HepG2 (cell line): ENCODE measurements around the gene KRTAP23-1. TPM values are rescaled to one million over a fixed set of nuclear protein-coding genes. Genes with fewer than 3 reads are reported as not detected.

ENCODE experiments used
- ATAC-seq: fragments of 200-7000 bp; cut with Tn5 transposase; 3 replicates; pipeline ENCODE4 v1.9.1; 2020; ENCODE audit warnings: mild to moderate bottlenecking, moderate library complexity
- BruUV-seq: library from RNA; stranded (reverse); fragments of 400-500 nt; replicated peaks from 2 replicates; lab custom pipeline; 2021; lab: Mats Ljungman, UMichigan
- CTCF ChIA-PET: fragments of 300-600 bp; formaldehyde crosslinking; extraction: SDS; loops from one replicate; lab custom pipeline; 2021; ENCODE audit warnings: low total read pairs, inconsistent platforms, low intra/inter-chr PET ratio; lab: Yijun Ruan, JAX
- POLR2A ChIA-PET: fragments of 350-600 bp; sonication (Branson Sonifier 250); formaldehyde crosslinking; loops from one replicate; lab custom pipeline; 2020; ENCODE audit warnings: antibody characterized with exemption, inconsistent platforms; lab: Yijun Ruan, JAX
- DNase-seq: peaks from one replicate; pipeline ENCODE4 v3.0.0-alpha.2; 2015; ENCODE audit warnings: low spot score
- FAIRE-seq: peaks from 3 replicates; lab custom pipeline; 2011; peaks lifted over from hg19 to GRCh38; lab: Jason Lieb, UNC
- H2AFZ ChIP-seq: one replicate; pipeline ENCODE4 v1.6.1; 2011; ENCODE audit warnings: low read length, inconsistent platforms
- H3K27ac ChIP-seq: fragments of 300-600 bp; 3 replicates; pipeline ENCODE4 v1.8.0; 2011; ENCODE audit warnings: mixed run types, mild to moderate bottlenecking, mixed read lengths, low read length, inconsistent platforms; ENCODE audit not compliant: insufficient read depth; ENCODE audit errors: extremely low read length
- H3K27me3 ChIP-seq, 2 experiments: fragments of 200-600 bp in 1 of 2; 2 replicates in 1 of 2; 3 replicates in 1 of 2; pipeline versions ENCODE4 v1.6.0 to v1.8.0; 2011; ENCODE audit warnings: low read length in 2 of 2, mild to moderate bottlenecking in 2 of 2, moderate library complexity in 2 of 2, inconsistent platforms in 1 of 2; ENCODE audit not compliant: insufficient read depth in 2 of 2, control insufficient read depth in 1 of 2
- H3K36me3 ChIP-seq, 2 experiments: fragments of 200-600 bp in 1 of 2; replicated peaks in 1 of 2; 2 replicates in 1 of 2; 3 replicates in 1 of 2; pipeline versions ENCODE4 v1.5.1 to v1.8.0; 2011; ENCODE audit warnings: low read length in 2 of 2, inconsistent platforms in 1 of 2; ENCODE audit not compliant: insufficient read depth in 2 of 2, control insufficient read depth in 1 of 2
- H3K4me1 ChIP-seq: 2 replicates; pipeline ENCODE4 v1.5.1; 2012; ENCODE audit warnings: low read length, inconsistent platforms; ENCODE audit not compliant: insufficient read depth
- H3K4me2 ChIP-seq: 2 replicates; pipeline ENCODE4 v1.6.0; 2011; ENCODE audit warnings: low read depth, low read length, inconsistent platforms
- H3K4me3 ChIP-seq, 3 experiments: fragments of 200-600 bp in 1 of 3; sonication (generic), shearing (Covaris generic) in 1 of 3; replicated peaks in 1 of 3; 2 replicates each; pipeline ENCODE4 v1.5.1; 2011 to 2016; ENCODE audit warnings: low read length in 3 of 3, inconsistent platforms in 2 of 3, low read depth in 2 of 3, mild to moderate bottlenecking in 2 of 3, control low read depth in 1 of 3, mixed read lengths in 1 of 3; ENCODE audit not compliant: insufficient read depth in 1 of 3
- H3K79me2 ChIP-seq: one replicate; pipeline ENCODE4 v1.6.1; 2011; ENCODE audit warnings: low read length, inconsistent platforms; ENCODE audit not compliant: insufficient read depth
- H3K9ac ChIP-seq: 2 replicates; pipeline ENCODE4 v1.6.0; 2011; ENCODE audit warnings: mild to moderate bottlenecking, low read depth, low read length, inconsistent platforms; ENCODE audit not compliant: insufficient read depth
- H3K9me3 ChIP-seq: 2 replicates; pipeline ENCODE4 v1.5.1; 2012; ENCODE audit warnings: mild to moderate bottlenecking, low read length
- H4K20me1 ChIP-seq: 2 replicates; pipeline ENCODE4 v1.6.0; 2011; ENCODE audit warnings: inconsistent platforms, mild to moderate bottlenecking, low read length, moderate library complexity; ENCODE audit not compliant: insufficient read depth
- BRD4 ChIP-seq: sonication (generic); formaldehyde crosslinking; IDR thresholded peaks from 2 replicates; pipeline ENCODE4 v1.4.0; 2020; ENCODE audit warnings: missing genetic modification reagents
- KLF11 ChIP-seq: IDR thresholded peaks from 2 replicates; pipeline ENCODE4 v1.6.1; 2016; ENCODE audit warnings: missing compliant biosample characterization
- PITX1 ChIP-seq: sonication (generic); formaldehyde crosslinking; IDR thresholded peaks from 2 replicates; pipeline ENCODE4 v1.5.1; 2020; ENCODE audit warnings: mild to moderate bottlenecking, missing genetic modification reagents
- RXRA ChIP-seq: sonication (generic); formaldehyde crosslinking; IDR thresholded peaks from 2 replicates; pipeline ENCODE4 v1.5.1; 2020; ENCODE audit warnings: missing genetic modification reagents
- WGBS: methylation state at CpG from one replicate; pipeline ENCODE4 v1.1.6; 2017; ENCODE audit warnings: low lambda C conversion rate; 5-methylcytosine and 5-hydroxymethylcytosine counted together
- in situ Hi-C: cut with HindIII; loops from 2 replicates; pipeline ENCODE4 v1.10.0; 2017; ENCODE audit warnings: low pct_unique_long_range_greater_than_20kb; ENCODE audit not compliant: extremely low pct_ligation_motif_present
- intact Hi-C: fragments of 100-400 bp; cut with micrococcal nuclease; formaldehyde crosslinking; loops from one replicate; pipeline ENCODE4 v1.10.0; 2022; ENCODE audit not compliant: unreplicated experiment
- polyA plus RNA-seq, 8 experiments: library from polyadenylated mRNA; depleted of rRNA in 3 of 8; stranded (reverse) in 7 of 8; unstranded in 1 of 8; fragments of >200 nt; fragmentation: Illumina TruSeq in 4 of 8; extraction: Trizol in 4 of 8; gene quantifications; 2 replicates each; pipeline versions ENCODE4 v1.2.1 to v1.2.3, GENCODE V29; 2011 to 2016; ENCODE audit warnings: low read depth in 4 of 8, missing spikeins in 1 of 8, mixed read lengths in 1 of 8; ENCODE audit not compliant: insufficient read depth in 1 of 8
- total RNA-seq, 5 experiments: library from RNA; depleted of rRNA; stranded (reverse); fragments of >200 nt; fragmentation: Illumina TruSeq; extraction: Trizol; gene quantifications; 2 replicates each; pipeline ENCODE4 v1.2.3, GENCODE V29; 2016; ENCODE audit warnings: low read depth in 1 of 5
- TF ChIP-seq, protein P1 (sequence below): sonication (generic); formaldehyde crosslinking; IDR thresholded peaks from 2 replicates; pipeline ENCODE4 v1.4.0; 2020; ENCODE audit warnings: low read depth, missing genetic modification reagents
- TF ChIP-seq, protein P2 (sequence below): IDR thresholded peaks from 2 replicates; pipeline ENCODE4 v1.6.1; 2016; ENCODE audit warnings: mild to moderate bottlenecking

The KRTAP23-1 gene
- total and polyA plus RNA-seq, 2 of the 13 experiments (the other 11 are each of a cell fraction or from before 2014, with no cell fraction given), result not detected

DNA sequence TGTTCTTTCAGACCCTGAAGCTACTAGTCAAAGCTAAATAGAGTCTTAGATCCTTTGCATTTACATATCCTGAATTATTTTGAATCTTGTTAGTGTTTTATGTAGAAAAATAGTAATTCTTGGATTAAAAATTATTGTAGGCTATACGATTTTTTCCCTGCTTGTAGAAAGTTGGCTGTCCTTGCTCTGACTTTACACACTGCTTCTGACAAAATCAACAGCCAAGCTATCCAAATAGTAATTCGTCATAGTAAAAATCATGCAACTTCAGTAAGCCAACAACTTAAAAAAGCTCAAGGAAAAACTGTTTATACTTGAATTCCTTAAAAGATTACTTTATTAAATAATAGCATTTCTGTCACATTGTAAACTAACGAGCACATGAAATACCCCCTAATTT lies 7.5 kb upstream of the KRTAP23-1 start:
- H3K27me3 ChIP-seq, result no peaks in the 10 kb centered on the region
- H3K9ac ChIP-seq, result no peak overlapping the region
- H3K36me3 ChIP-seq, result no peaks in the 10 kb centered on the region
- BruUV-seq, result no TSS peak
- H3K4me3 ChIP-seq, result no peak overlapping the region
- no peak overlapping the region for H3K27ac ChIP-seq
- no peaks in the 10 kb centered on the region for H4K20me1 ChIP-seq
- DNase-seq, result no peak
- CTCF ChIA-PET, result no interaction called here
- H2AFZ ChIP-seq, result no peak overlapping the region
- TF ChIP-seq, protein P1, sequence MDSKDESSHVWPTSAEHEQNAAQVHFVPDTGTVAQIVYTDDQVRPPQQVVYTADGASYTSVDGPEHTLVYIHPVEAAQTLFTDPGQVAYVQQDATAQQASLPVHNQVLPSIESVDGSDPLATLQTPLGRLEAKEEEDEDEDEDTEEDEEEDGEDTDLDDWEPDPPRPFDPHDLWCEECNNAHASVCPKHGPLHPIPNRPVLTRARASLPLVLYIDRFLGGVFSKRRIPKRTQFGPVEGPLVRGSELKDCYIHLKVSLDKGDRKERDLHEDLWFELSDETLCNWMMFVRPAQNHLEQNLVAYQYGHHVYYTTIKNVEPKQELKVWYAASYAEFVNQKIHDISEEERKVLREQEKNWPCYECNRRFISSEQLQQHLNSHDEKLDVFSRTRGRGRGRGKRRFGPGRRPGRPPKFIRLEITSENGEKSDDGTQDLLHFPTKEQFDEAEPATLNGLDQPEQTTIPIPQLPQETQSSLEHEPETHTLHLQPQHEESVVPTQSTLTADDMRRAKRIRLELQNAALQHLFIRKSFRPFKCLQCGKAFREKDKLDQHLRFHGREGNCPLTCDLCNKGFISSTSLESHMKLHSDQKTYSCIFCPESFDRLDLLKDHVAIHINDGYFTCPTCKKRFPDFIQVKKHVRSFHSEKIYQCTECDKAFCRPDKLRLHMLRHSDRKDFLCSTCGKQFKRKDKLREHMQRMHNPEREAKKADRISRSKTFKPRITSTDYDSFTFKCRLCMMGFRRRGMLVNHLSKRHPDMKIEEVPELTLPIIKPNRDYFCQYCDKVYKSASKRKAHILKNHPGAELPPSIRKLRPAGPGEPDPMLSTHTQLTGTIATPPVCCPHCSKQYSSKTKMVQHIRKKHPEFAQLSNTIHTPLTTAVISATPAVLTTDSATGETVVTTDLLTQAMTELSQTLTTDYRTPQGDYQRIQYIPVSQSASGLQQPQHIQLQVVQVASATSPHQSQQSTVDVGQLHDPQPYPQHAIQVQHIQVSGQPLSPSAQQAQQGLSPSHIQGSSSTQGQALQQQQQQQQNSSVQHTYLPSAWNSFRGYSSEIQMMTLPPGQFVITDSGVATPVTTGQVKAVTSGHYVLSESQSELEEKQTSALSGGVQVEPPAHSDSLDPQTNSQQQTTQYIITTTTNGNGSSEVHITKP (CRISPR knock-in tag), result no peak
- no peak for TF ChIP-seq PITX1
- TF ChIP-seq RXRA (CRISPR knock-in tag), result no peak
- TF ChIP-seq BRD4, result no peak
- TF ChIP-seq KLF11 (CRISPR knock-in tag), result no peak
- TF ChIP-seq, protein P2, sequence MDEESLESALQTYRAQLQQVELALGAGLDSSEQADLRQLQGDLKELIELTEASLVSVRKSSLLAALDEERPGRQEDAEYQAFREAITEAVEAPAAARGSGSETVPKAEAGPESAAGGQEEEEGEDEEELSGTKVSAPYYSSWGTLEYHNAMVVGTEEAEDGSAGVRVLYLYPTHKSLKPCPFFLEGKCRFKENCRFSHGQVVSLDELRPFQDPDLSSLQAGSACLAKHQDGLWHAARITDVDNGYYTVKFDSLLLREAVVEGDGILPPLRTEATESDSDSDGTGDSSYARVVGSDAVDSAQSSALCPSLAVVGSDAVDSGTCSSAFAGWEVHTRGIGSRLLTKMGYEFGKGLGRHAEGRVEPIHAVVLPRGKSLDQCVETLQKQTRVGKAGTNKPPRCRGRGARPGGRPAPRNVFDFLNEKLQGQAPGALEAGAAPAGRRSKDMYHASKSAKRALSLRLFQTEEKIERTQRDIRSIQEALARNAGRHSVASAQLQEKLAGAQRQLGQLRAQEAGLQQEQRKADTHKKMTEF, result no peak
- peaks cover 78% of the 10 kb centered on the region for H3K9me3 ChIP-seq
- H3K4me2 ChIP-seq, result no peak overlapping the region
- POLR2A ChIA-PET, result no interaction called here
- intact Hi-C loops (no loop called here), in situ Hi-C loops (no loop called here)
- no peak for FAIRE-seq
- 1% methylated on average over 3 of the region's 3 CpGs for WGBS
- H3K4me1 ChIP-seq, result no peaks in the 10 kb centered on the region
- H3K79me2 ChIP-seq, result no peaks in the 10 kb centered on the region
- no peak for ATAC-seq
